Osteocyte (in vitro differentiated cells): ENCODE results near the gene CEBPB. TPM values are rescaled to one million over a fixed set of nuclear protein-coding genes. Genes with fewer than 3 reads are reported as not detected.

Experiments used
- DNase-seq: peaks from one replicate; pipeline ENCODE4 v3.0.0; 2021; ENCODE audit warnings: mixed read lengths; ENCODE audit not compliant: unreplicated experiment; ENCODE audit errors: extremely low spot score
- H3K27ac Mint-ChIP-seq: one replicate; pipeline ENCODE4 v1.8.0; 2021; ENCODE audit warnings: mild to moderate bottlenecking, mixed read lengths; ENCODE audit not compliant: unreplicated experiment
- H3K27me3 Mint-ChIP-seq: one replicate; pipeline ENCODE4 v1.8.0; 2021; ENCODE audit warnings: mixed read lengths; ENCODE audit not compliant: unreplicated experiment
- H3K36me3 Mint-ChIP-seq: one replicate; pipeline ENCODE4 v1.8.0; 2021; ENCODE audit warnings: mixed read lengths; ENCODE audit not compliant: unreplicated experiment
- H3K4me1 Mint-ChIP-seq: one replicate; pipeline ENCODE4 v1.8.0; 2021; ENCODE audit warnings: mixed read lengths; ENCODE audit not compliant: unreplicated experiment
- H3K4me3 Mint-ChIP-seq: one replicate; pipeline ENCODE4 v1.8.0; 2021; ENCODE audit warnings: mild to moderate bottlenecking, moderate library complexity, mixed read lengths; ENCODE audit not compliant: unreplicated experiment
- H3K9me3 Mint-ChIP-seq: one replicate; pipeline ENCODE4 v1.8.0; 2021; ENCODE audit warnings: mixed read lengths; ENCODE audit not compliant: unreplicated experiment
- CTCF ChIP-seq: fragments of 200-600 bp; sonication (generic); IDR thresholded peaks from 2 replicates; pipeline ENCODE4 v1.5.0; 2021; ENCODE audit warnings: antibody characterized with exemption, mild to moderate bottlenecking, moderate library complexity
- total RNA-seq: library from RNA; stranded (reverse); gene quantifications from 2 replicates; pipeline ENCODE4 v1.2.1, GENCODE V29; 2021

The CEBPB gene
- total RNA-seq, 1 donor from 2014 or later = 59.1 TPM

GRCh38 chr20:50210066-50210619, 19.5 kb downstream of the CEBPB start:
- no peak for TF ChIP-seq CTCF
- Mint-ChIP-seq H3K27me3 (peaks cover 8% of the 10 kb centered on the region), H3K36me3 (no peaks in the 10 kb centered on the region), H3K4me3 (no peak overlapping the region), H3K9me3 (no peaks in the 10 kb centered on the region), H3K27ac (no peak overlapping the region), H3K4me1 (peaks cover 3% of the 10 kb centered on the region)
- DNase-seq = no peak

- no peaks in the 10 kb centered on the region for H3K36me3 Mint-ChIP-seq
- peaks cover 7% of the 10 kb centered on the region for H3K4me1 Mint-ChIP-seq
- no peak overlapping the region for H3K4me3 Mint-ChIP-seq
- no peaks in the 10 kb centered on the region for H3K9me3 Mint-ChIP-seq
- TF ChIP-seq CTCF = no peak
- peaks cover 12% of the 10 kb centered on the region for H3K27me3 Mint-ChIP-seq
- no peak overlapping the region for H3K27ac Mint-ChIP-seq
- DNase-seq = no peak
Measured at GRCh38 chr20:50211091-50211490, 20.5 kb downstream of the CEBPB start.

- peaks cover 8% of the 10 kb centered on the region for H3K4me1 Mint-ChIP-seq
- H3K27ac Mint-ChIP-seq = no peak overlapping the region
- no peaks in the 10 kb centered on the region for H3K9me3 Mint-ChIP-seq
- no peak for TF ChIP-seq CTCF
- no peak overlapping the region for H3K4me3 Mint-ChIP-seq
- no peaks in the 10 kb centered on the region for H3K36me3 Mint-ChIP-seq
- peaks cover 12% of the 10 kb centered on the region for H3K27me3 Mint-ChIP-seq
- no peak for DNase-seq
Measured at GRCh38 chr20:50213531-50214106, 23.0 kb downstream of the CEBPB start.

- H3K9me3 Mint-ChIP-seq = no peaks in the 10 kb centered on the region
- DNase-seq = no peak
- no peak overlapping the region for H3K4me3 Mint-ChIP-seq
- H3K27me3 Mint-ChIP-seq = peaks cover 12% of the 10 kb centered on the region
- no peaks in the 10 kb centered on the region for H3K36me3 Mint-ChIP-seq
- TF ChIP-seq CTCF = no peak
- peaks cover 8% of the 10 kb centered on the region for H3K4me1 Mint-ChIP-seq
- no peak overlapping the region for H3K27ac Mint-ChIP-seq
Measured at GRCh38 chr20:50214226-50215024, 23.8 kb downstream of the CEBPB start.

- Mint-ChIP-seq H3K27me3 (peaks cover 12% of the 10 kb centered on the region), H3K36me3 (no peaks in the 10 kb centered on the region), H3K4me1 (peaks cover 8% of the 10 kb centered on the region), H3K27ac (no peak overlapping the region), H3K4me3 (no peak overlapping the region), H3K9me3 (no peaks in the 10 kb centered on the region)
- no peak for DNase-seq
- TF ChIP-seq CTCF = no peak
Measured at GRCh38 chr20:50215101-50215690, 24.6 kb downstream of the CEBPB start.
